22Rv1 (cell line): ENCODE measurements around the gene CUX1.

Experiments
- H3K27ac ChIP-seq: fragments of 450-650 bp; 2 replicates; pipeline ENCODE4 v1.5.1; 2017
- ZFX ChIP-seq: fragments of 450-650 bp; IDR thresholded peaks from 2 replicates; pipeline ENCODE4 v1.6.1; 2017; ENCODE audit warnings: antibody characterized with exemption, borderline replicate concordance
- TF ChIP-seq, protein P1 (sequence below): fragments of 450-650 bp; IDR thresholded peaks from 2 replicates; pipeline ENCODE4 v1.5.1; 2017; ENCODE audit warnings: mild to moderate bottlenecking

The CUX1 gene

DNA sequence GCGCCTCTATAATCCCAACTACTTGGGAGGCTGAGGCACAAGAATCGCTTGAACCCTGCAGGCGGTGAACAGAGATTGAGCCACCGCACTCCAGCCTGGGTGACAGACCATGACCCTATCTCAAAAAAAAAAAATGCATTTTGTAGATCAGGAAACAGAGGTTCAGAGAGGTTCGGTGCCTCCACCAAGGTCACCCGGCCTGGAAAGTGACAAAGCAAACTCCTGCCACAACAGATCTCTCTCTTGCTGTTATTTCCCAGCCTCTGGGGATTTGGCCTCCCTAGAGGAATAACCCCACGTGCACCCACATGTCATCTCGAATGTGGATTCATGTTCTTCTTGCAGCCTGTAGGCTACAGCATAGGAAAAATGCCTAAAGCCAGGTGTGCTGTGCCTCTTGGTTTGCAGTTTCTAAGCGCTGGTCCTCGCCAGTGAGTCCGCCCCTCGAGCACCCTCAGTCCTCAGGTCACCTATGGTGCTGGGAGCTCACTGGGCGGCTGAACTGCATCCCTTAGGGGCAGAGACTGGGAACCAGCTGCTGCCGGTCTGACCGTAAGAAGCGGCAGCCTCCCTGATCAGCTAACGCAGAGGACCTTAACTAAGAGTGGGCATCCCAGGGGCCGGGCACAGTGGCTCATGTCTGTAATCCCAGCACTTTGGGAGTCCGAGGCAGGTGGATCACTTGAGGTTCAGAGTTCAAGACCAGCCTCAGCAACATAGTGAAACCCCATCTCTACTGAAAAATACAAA, 417.6 kb downstream of the CUX1 start:
- H3K27ac ChIP-seq, result no peak overlapping the region
- TF ChIP-seq, protein P1, sequence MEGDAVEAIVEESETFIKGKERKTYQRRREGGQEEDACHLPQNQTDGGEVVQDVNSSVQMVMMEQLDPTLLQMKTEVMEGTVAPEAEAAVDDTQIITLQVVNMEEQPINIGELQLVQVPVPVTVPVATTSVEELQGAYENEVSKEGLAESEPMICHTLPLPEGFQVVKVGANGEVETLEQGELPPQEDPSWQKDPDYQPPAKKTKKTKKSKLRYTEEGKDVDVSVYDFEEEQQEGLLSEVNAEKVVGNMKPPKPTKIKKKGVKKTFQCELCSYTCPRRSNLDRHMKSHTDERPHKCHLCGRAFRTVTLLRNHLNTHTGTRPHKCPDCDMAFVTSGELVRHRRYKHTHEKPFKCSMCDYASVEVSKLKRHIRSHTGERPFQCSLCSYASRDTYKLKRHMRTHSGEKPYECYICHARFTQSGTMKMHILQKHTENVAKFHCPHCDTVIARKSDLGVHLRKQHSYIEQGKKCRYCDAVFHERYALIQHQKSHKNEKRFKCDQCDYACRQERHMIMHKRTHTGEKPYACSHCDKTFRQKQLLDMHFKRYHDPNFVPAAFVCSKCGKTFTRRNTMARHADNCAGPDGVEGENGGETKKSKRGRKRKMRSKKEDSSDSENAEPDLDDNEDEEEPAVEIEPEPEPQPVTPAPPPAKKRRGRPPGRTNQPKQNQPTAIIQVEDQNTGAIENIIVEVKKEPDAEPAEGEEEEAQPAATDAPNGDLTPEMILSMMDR, result no peak
- no peak for TF ChIP-seq ZFX

DNA sequence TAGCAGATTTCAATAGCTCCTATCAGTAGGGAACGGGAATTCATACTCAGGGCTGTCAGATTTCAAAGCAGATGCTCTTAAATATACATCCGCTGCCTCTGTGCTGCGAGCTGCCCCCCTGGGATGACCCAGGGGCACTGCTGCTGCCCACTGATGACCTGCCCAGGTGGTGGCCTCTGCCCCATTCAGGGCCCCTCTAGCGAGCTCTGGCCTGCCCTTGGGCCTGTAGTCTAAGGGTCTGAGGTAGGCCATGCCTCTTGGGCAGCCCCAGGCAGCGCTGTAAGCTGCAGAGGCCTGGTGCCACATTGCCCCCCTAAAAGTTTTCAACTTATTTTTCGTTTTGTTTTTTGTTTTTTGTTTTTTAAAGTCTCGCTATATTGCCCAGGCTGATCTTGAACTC, 418.7 kb downstream of the CUX1 start:
- no peak for TF ChIP-seq ZFX
- TF ChIP-seq, protein P1, result no peak
- H3K27ac ChIP-seq, result no peak overlapping the region

DNA sequence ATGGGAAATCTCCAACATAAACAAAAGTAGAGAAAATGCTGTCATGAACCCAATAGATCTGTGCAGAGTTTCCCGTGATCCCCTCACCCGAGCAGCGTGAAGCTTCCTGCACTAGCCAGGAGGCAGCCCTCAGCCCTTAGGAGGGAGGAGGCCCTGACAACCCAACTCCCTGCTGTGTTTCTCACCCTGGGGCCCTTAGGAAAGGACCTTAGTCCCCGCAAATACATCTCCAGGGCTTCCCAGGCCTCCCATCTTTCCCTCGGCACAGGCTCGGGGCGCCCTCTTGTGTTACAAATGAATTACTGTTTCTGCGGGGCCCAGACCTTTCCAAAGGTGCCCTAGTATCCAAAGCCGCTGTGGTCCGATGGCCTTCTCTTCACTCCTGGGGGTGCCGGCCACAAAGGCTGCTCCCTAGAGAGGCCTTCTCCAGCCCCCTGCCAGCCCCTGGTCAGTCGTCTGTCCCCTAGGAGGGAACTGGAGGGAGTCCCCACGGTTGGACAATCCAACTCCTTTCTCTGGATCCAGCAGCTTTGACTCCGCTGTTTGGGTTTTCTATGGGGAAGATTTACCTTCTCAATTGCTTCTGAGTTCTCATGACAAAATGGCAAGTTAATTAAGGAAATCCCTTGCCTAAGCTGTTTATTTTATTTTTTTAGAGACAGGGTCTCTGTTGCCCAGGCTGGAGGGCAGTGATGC, 419.3 kb downstream of the CUX1 start:
- H3K27ac ChIP-seq, result no peak overlapping the region
- TF ChIP-seq ZFX, result no peak
- TF ChIP-seq, protein P1, result peak; percentile 97

DNA sequence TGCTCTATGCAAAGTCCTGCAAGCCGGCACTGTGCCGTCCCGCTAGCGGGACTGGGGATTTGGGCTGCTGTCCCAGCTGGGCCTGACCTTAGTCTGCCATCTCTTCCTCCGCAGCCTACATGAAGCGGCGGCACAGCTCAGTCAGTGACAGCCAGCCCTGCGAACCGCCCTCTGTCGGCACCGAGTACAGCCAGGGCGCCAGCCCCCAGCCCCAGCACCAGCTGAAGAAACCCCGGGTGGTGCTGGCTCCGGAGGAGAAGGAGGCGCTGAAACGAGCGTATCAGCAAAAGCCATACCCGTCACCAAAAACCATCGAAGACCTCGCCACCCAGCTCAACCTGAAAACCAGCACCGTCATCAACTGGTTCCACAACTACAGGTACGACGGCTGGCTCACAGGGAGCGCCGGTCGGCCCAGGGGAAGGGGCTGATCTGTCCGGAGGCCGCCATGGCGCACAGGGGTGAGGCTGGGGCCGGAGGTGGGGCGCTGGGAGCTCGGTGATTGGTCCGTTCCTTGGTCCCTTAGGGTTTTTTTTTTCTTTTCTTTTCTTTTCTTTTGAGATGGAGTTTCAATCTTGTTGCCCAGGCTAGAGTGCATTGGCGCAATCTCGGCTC, 421.9 kb downstream of the CUX1 start:
- TF ChIP-seq, protein P1, result no peak
- no peak for TF ChIP-seq ZFX
- H3K27ac ChIP-seq, result no peak overlapping the region

DNA sequence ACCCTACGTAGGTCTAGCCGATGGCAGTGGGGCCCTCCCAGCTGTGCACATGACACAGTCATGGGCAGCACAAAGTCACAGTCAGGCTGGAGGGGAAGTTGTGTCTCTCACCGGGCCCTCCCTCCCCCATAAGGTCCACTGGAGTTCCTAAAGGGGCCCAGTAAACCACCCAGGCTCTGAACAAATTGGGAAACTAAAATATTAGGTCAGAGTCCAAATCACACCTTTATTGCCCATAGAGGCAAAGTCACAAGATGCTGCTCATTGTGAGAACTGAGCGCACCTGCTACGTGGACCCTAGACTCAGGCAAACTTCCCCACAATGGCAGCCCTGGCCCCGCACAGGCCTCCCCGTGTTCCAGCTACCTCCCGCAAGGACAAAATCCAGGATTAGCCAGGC, 424.0 kb downstream of the CUX1 start:
- no peak overlapping the region for H3K27ac ChIP-seq
- TF ChIP-seq, protein P1, result no peak
- no peak for TF ChIP-seq ZFX

DNA sequence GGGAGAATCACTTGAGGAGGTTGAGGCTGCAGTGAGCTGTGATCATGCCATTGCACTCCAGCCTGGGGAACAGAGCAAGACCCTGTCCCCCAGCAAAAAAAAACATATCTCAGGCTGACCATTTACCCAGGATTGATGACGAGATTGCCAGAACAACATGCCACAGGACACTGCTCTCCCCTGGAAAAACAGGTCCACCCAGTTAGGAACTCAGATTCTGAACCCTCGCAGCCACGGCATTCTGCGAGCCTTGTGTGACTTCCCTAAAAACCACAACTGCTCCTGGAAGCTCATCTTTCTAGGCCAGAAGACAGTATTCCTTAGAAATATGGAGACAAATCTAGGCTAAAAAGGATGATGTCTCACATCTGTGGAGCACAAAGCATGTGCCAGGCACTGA, 427.2 kb downstream of the CUX1 start:
- TF ChIP-seq ZFX, result no peak
- TF ChIP-seq, protein P1, result no peak
- H3K27ac ChIP-seq, result no peak overlapping the region

DNA sequence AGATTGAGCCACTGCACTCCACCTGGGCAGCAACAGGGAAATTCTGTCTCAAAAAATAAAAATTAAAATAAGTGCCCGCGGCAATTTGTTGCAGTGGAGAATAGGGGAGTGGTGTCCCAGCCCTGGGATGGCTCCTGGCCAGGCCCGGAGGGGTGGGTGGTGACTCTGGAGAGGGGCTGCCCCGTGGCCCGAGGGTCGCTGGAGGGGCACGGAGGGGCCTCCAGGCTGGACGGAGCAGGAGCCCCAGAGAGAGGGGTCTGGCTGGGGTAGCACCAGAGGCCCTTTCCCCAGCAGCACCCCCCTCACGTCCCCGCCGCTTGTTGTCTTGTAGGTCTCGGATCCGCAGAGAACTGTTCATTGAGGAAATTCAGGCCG, 430.6 kb downstream of the CUX1 start:
- no peak for TF ChIP-seq ZFX
- TF ChIP-seq, protein P1, result no peak
- no peak overlapping the region for H3K27ac ChIP-seq
